Measurements from ENCODE around the gene SLC4A4.

Gene SLC4A4

GRCh38 chr4:71549516-71550160, 210.8 kb downstream of the SLC4A4 start:
- no peak for DNase-seq (ENCODE audit: low spot score)
- no peak for TF ChIP-seq CTCF (IDR thresholded peaks at IDR 0.05; ENCODE audit: borderline replicate concordance, control extremely low read depth, extremely low read depth, insufficient read depth, missing control alignments)
- in situ Hi-C loops (cut with MboI; ENCODE audit: low sequenced_read_pairs, unreplicated experiment): no loop called here

GRCh38 chr4:71550220-71551165, 211.7 kb downstream of the SLC4A4 start:
- TF ChIP-seq CTCF (IDR thresholded peaks at IDR 0.05; ENCODE audit: borderline replicate concordance, control extremely low read depth, extremely low read depth, insufficient read depth, missing control alignments): no peak
- DNase-seq (ENCODE audit: low spot score): no peak
- in situ Hi-C loops (cut with MboI; ENCODE audit: low sequenced_read_pairs, unreplicated experiment): no loop called here

GRCh38 chr4:71553605-71554004, 214.8 kb downstream of the SLC4A4 start:
- no peak for DNase-seq (ENCODE audit: low spot score)
- TF ChIP-seq CTCF (IDR thresholded peaks at IDR 0.05; ENCODE audit: borderline replicate concordance, control extremely low read depth, extremely low read depth, insufficient read depth, missing control alignments): peak; percentile 8
- in situ Hi-C loops (cut with MboI; ENCODE audit: low sequenced_read_pairs, unreplicated experiment): no loop called here

GRCh38 chr4:71554025-71554424, 215.2 kb downstream of the SLC4A4 start:
- in situ Hi-C loops (cut with MboI; ENCODE audit: low sequenced_read_pairs, unreplicated experiment): no loop called here
- TF ChIP-seq CTCF (IDR thresholded peaks at IDR 0.05; ENCODE audit: borderline replicate concordance, control extremely low read depth, extremely low read depth, insufficient read depth, missing control alignments): no peak
- DNase-seq (ENCODE audit: low spot score): no peak

GRCh38 chr4:71558248-71558647, 219.4 kb downstream of the SLC4A4 start:
- peak; percentile 1 for DNase-seq (ENCODE audit: low spot score)
- in situ Hi-C loops (cut with MboI; ENCODE audit: low sequenced_read_pairs, unreplicated experiment): no loop called here
- no peak for TF ChIP-seq CTCF (IDR thresholded peaks at IDR 0.05; ENCODE audit: borderline replicate concordance, control extremely low read depth, extremely low read depth, insufficient read depth, missing control alignments)

- in situ Hi-C loops (cut with MboI; ENCODE audit: low sequenced_read_pairs, unreplicated experiment): no loop called here
- DNase-seq (ENCODE audit: low spot score): no peak
Observed at GRCh38 chr4:71559957-71560571, 221.2 kb downstream of the SLC4A4 start.

More at GRCh38 chr4:71559957-71560571, 221.2 kb downstream of the SLC4A4 start:
- TF ChIP-seq CTCF (IDR thresholded peaks at IDR 0.05; ENCODE audit: borderline replicate concordance, control extremely low read depth, extremely low read depth, insufficient read depth, missing control alignments): no peak

All from GM13976 (cell line).